GM19239 (cell line): Measurements from ENCODE around the gene XYLT2.

Experiments
- DNase-seq: peaks from one replicate; pipeline ENCODE4 v3.0.0; 2011; ENCODE audit warnings: low spot score; ENCODE audit not compliant: insufficient read length
- FAIRE-seq: peaks from 2 replicates; lab custom pipeline; 2011; peaks lifted over from hg19 to GRCh38; lab: Jason Lieb, UNC

The XYLT2 gene

GRCh38 chr17:50347117-50347893 lies 1.4 kb downstream of the XYLT2 start:
- DNase-seq (no peak), FAIRE-seq (no peak)

- DNase-seq (no peak), FAIRE-seq (no peak)
Measured at GRCh38 chr17:50347894-50348291, 2.0 kb downstream of the XYLT2 start.

GRCh38 chr17:50348522-50349242 lies 2.8 kb downstream of the XYLT2 start:
- DNase-seq (no peak), FAIRE-seq (no peak)

GRCh38 chr17:50349243-50349600 lies 3.3 kb downstream of the XYLT2 start:
- FAIRE-seq = no peak
- DNase-seq = no peak

- DNase-seq (no peak), FAIRE-seq (no peak)
Measured at GRCh38 chr17:50350733-50351132, 4.8 kb downstream of the XYLT2 start.

- FAIRE-seq = no peak
- DNase-seq = no peak
Measured at GRCh38 chr17:50352072-50352692, 6.3 kb downstream of the XYLT2 start.

GRCh38 chr17:50352693-50353599 lies 7.0 kb downstream of the XYLT2 start:
- DNase-seq = no peak
- FAIRE-seq = no peak

GRCh38 chr17:50353600-50354195 lies 7.8 kb downstream of the XYLT2 start:
- DNase-seq (no peak), FAIRE-seq (no peak)

GRCh38 chr17:50354198-50354597 lies 8.3 kb downstream of the XYLT2 start:
- no peak for FAIRE-seq

GRCh38 chr17:50354776-50355175 lies 8.8 kb downstream of the XYLT2 start:
- FAIRE-seq (no peak), DNase-seq (no peak)

More at GRCh38 chr17:50354198-50354597, 8.3 kb downstream of the XYLT2 start:
- no peak for DNase-seq

GRCh38 chr17:50355336-50355700 lies 9.4 kb downstream of the XYLT2 start:
- DNase-seq (no peak), FAIRE-seq (no peak)

- DNase-seq = no peak
- no peak for FAIRE-seq
Measured at GRCh38 chr17:50355701-50356341, 9.9 kb downstream of the XYLT2 start.

- no peak for DNase-seq
- FAIRE-seq = no peak
Measured at GRCh38 chr17:50356418-50356817, 10.5 kb downstream of the XYLT2 start.

GRCh38 chr17:50356892-50357510 lies 11.1 kb downstream of the XYLT2 start:
- FAIRE-seq (no peak), DNase-seq (no peak)

- no peak for FAIRE-seq
Measured at GRCh38 chr17:50358177-50358576, 12.3 kb downstream of the XYLT2 start.

GRCh38 chr17:50359005-50359699 lies 13.2 kb downstream of the XYLT2 start:
- DNase-seq (no peak), FAIRE-seq (no peak)

More at GRCh38 chr17:50358177-50358576, 12.3 kb downstream of the XYLT2 start:
- DNase-seq = no peak

- no peak for DNase-seq
- FAIRE-seq = no peak
Measured at GRCh38 chr17:50359998-50360461, 14.1 kb downstream of the XYLT2 start.

- FAIRE-seq (no peak), DNase-seq (no peak)
Measured at GRCh38 chr17:50360486-50361115, 14.7 kb downstream of the XYLT2 start.
